Smooth muscle cell (in vitro differentiated cells): ENCODE data around the gene CACNA1E. TPM values are rescaled to one million over a fixed set of nuclear protein-coding genes. Genes with fewer than 3 reads are reported as not detected.

Source experiments
- DNase-seq: peaks from one replicate; lab custom pipeline; 2025; ENCODE audit not compliant: unreplicated experiment; lab: John Stamatoyannopoulos, UW
- H2AFZ ChIP-seq: fragments of 200-600 bp; sonication (generic); 2 replicates; pipeline ENCODE4 v1.6.0; 2016; ENCODE audit warnings: antibody characterized with exemption, low read depth, mild to moderate bottlenecking
- H3F3A ChIP-seq: fragments of 200-600 bp; sonication (generic); 2 replicates; pipeline ENCODE4 v1.6.0; 2017; ENCODE audit warnings: antibody characterized with exemption, low read depth
- H3K27ac ChIP-seq: fragments of 200-600 bp; sonication (generic); 2 replicates; pipeline ENCODE4 v1.5.1; 2016; ENCODE audit warnings: low read depth, mild to moderate bottlenecking
- H3K27me3 ChIP-seq: fragments of 200-600 bp; sonication (generic); 2 replicates; pipeline ENCODE4 v1.6.1; 2016; ENCODE audit warnings: low read depth, mild to moderate bottlenecking
- H3K36me3 ChIP-seq: fragments of 200-600 bp; sonication (generic); 2 replicates; pipeline ENCODE4 v1.5.1; 2016; ENCODE audit warnings: low read depth
- H3K4me1 ChIP-seq: fragments of 200-600 bp; sonication (generic); 2 replicates; pipeline ENCODE4 v1.5.1; 2016; ENCODE audit warnings: low read depth
- H3K4me2 ChIP-seq: fragments of 200-600 bp; sonication (generic); 2 replicates; pipeline ENCODE4 v1.6.0; 2016; ENCODE audit warnings: mild to moderate bottlenecking
- H3K4me3 ChIP-seq: fragments of 200-600 bp; sonication (generic); 2 replicates; pipeline ENCODE4 v1.5.1; 2016; ENCODE audit warnings: mild to moderate bottlenecking
- H3K79me2 ChIP-seq: fragments of 200-600 bp; sonication (generic); 2 replicates; pipeline ENCODE4 v1.6.0; 2016; ENCODE audit warnings: low read depth, mild to moderate bottlenecking
- H3K9ac ChIP-seq: fragments of 200-600 bp; sonication (generic); 2 replicates; pipeline ENCODE4 v1.6.0; 2016; ENCODE audit warnings: low read depth
- H3K9me3 ChIP-seq: fragments of 200-600 bp; sonication (generic); replicated peaks from 2 replicates; pipeline ENCODE4 v1.5.1; 2016; ENCODE audit warnings: low read depth
- H4K20me1 ChIP-seq: fragments of 200-600 bp; sonication (generic); 2 replicates; pipeline ENCODE4 v1.6.0; 2016; ENCODE audit warnings: low read depth
- WGBS: methylation state at CpG from one replicate; pipeline ENCODE4 v1.1.7; 2016; ENCODE audit warnings: low lambda C conversion rate; 5-methylcytosine and 5-hydroxymethylcytosine counted together
- polyA plus RNA-seq: library from polyadenylated mRNA; unstranded; fragments of >200 nt; fragmentation: Nextera tagmentation; extraction: Ambion mirVana; gene quantifications from 2 replicates; pipeline ENCODE4 v1.2.1, GENCODE V29; 2016
- total RNA-seq: library from RNA; depleted of rRNA; stranded (reverse); fragments of >200 nt; gene quantifications from 2 replicates; pipeline ENCODE4 v1.2.3, GENCODE V29; 2014
- TF ChIP-seq, protein P1 (sequence below): fragments of 200-600 bp; sonication (generic); IDR thresholded peaks from 2 replicates; pipeline ENCODE4 v1.5.1; 2017; ENCODE audit warnings: borderline replicate concordance, mild to moderate bottlenecking, antibody characterized with exemption; ENCODE audit not compliant: insufficient read depth, poor library complexity, severe bottlenecking

The CACNA1E gene
- total and polyA plus RNA-seq, 2 experiments from 2014 or later = not detected

DNA sequence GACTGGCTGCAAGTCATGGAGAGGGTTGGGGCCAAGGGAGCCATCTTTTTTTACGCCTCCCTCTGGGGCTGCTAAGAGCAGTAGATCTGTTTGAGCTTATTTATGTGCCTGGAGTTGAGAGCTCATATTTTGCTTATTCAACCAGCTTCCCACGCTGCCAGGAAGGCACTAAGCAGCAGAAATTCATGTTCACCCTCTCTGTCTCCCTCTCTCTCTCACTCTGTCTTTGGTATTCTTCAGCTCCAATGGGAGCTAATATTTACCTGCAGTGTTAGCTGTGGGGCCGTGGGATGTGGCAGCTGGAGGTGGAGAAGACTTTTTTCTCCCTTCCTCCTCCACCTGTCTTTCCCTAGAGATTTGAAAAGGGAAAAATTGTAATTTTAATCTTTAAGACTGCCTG, 26.8 kb upstream of the CACNA1E start:
- H3K27me3 ChIP-seq = no peaks in the 10 kb centered on the region
- no peak overlapping the region for H3K9ac ChIP-seq
- no peaks in the 10 kb centered on the region for H3K36me3 ChIP-seq
- no peaks in the 10 kb centered on the region for H4K20me1 ChIP-seq
- H2AFZ ChIP-seq = no peak overlapping the region
- H3K79me2 ChIP-seq = no peaks in the 10 kb centered on the region
- no peaks in the 10 kb centered on the region for H3F3A ChIP-seq
- H3K4me3 ChIP-seq = no peak overlapping the region
- TF ChIP-seq, protein P1, sequence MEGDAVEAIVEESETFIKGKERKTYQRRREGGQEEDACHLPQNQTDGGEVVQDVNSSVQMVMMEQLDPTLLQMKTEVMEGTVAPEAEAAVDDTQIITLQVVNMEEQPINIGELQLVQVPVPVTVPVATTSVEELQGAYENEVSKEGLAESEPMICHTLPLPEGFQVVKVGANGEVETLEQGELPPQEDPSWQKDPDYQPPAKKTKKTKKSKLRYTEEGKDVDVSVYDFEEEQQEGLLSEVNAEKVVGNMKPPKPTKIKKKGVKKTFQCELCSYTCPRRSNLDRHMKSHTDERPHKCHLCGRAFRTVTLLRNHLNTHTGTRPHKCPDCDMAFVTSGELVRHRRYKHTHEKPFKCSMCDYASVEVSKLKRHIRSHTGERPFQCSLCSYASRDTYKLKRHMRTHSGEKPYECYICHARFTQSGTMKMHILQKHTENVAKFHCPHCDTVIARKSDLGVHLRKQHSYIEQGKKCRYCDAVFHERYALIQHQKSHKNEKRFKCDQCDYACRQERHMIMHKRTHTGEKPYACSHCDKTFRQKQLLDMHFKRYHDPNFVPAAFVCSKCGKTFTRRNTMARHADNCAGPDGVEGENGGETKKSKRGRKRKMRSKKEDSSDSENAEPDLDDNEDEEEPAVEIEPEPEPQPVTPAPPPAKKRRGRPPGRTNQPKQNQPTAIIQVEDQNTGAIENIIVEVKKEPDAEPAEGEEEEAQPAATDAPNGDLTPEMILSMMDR = no peak
- 75% methylated on average over 3 of the region's 3 CpGs for WGBS
- no peak for DNase-seq
- H3K9me3 ChIP-seq = no peaks in the 10 kb centered on the region
- peaks cover 4% of the 10 kb centered on the region for H3K4me1 ChIP-seq
- no peak overlapping the region for H3K4me2 ChIP-seq
- no peak overlapping the region for H3K27ac ChIP-seq

DNA sequence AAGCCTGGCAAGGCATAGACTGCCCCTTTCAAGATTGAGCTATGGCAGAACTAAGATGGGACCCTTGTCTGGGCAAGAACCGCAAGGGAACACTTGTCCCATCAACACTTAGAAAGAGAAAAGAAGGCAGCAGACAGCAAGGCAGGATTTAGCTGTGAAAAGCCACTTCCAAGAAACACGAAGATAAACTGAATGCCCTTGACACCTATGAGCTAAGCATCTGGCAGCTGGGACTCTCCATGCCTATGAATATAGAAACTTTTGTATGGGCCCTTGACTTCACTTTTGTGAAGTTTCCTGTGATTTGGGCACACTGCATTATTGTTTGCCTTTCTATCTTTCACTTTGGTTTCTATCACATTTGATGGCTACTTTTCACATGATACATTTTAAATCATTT, 24.9 kb upstream of the CACNA1E start:
- Histone ChIP-seq H3K9me3 (no peaks in the 10 kb centered on the region), H3K9ac (no peak overlapping the region), H2AFZ (no peak overlapping the region), H3K79me2 (no peaks in the 10 kb centered on the region), H3F3A (no peaks in the 10 kb centered on the region), H3K27me3 (peaks cover 9% of the 10 kb centered on the region), H3K4me3 (no peak overlapping the region), H3K36me3 (no peaks in the 10 kb centered on the region), H4K20me1 (no peaks in the 10 kb centered on the region), H3K4me2 (no peak overlapping the region), H3K4me1 (no peaks in the 10 kb centered on the region), H3K27ac (no peak overlapping the region)
- no peak for DNase-seq
- TF ChIP-seq, protein P1 = no peak
- 72% methylated on average over 2 of the region's 2 CpGs for WGBS

DNA sequence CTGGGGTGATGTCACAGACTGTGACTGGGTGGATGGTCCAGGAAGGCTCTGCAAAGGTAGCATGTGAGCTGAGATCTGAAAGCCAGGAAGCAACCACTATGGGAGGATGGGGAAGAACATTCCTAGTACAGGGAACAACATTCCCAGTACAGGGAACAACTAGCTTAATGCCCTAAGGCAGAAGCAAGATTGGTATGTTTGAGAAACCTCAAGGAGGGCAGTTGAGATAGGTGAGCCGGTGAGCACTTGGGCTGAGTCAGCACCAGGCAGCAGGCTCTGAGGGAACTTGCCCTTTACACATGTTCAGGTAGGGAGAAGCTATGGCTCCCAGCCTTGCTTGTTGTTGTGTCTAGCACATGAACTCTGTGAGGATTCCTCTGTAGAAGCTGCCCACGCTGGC, 24.2 kb upstream of the CACNA1E start:
- TF ChIP-seq, protein P1 = no peak

DNA sequence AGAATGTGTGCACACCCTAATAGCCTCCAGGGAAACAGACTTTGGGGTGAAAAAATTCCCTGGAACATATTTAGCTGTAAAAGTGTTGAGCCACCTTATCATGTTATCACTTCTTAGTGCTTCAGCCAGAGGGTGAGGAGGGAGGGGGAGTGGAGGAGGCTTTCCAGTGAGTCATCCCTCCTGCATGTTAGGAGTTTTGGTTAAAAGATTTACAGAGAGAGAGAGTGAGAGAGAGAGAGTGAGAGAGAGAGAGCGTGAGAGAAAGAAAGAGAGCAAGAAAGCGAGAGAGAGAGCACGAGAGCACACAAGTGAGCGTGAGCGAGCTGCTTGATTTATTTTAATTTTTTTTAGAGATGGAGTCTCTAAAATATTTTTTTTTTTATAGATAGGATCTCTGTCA, 13.5 kb upstream of the CACNA1E start:
- no peak for DNase-seq
- H3K4me1 ChIP-seq = no peaks in the 10 kb centered on the region
- H3K79me2 ChIP-seq = no peaks in the 10 kb centered on the region
- H3K27ac ChIP-seq = no peak overlapping the region
- TF ChIP-seq, protein P1 = no peak
- no peak overlapping the region for H3K9ac ChIP-seq
- H2AFZ ChIP-seq = no peak overlapping the region
- no peaks in the 10 kb centered on the region for H4K20me1 ChIP-seq
- H3K9me3 ChIP-seq = no peaks in the 10 kb centered on the region
- H3K4me3 ChIP-seq = no peak overlapping the region
- peak overlapping the region; percentile 72 for H3K4me2 ChIP-seq
- no peaks in the 10 kb centered on the region for H3F3A ChIP-seq
- 19% methylated on average over 5 of the region's 5 CpGs for WGBS
- no peaks in the 10 kb centered on the region for H3K36me3 ChIP-seq
- peaks cover 14% of the 10 kb centered on the region for H3K27me3 ChIP-seq

More for the DNA sequence above, 24.2 kb upstream of the CACNA1E start:
- no peak overlapping the region for H3K27ac ChIP-seq
- H3K4me2 ChIP-seq = no peak overlapping the region
- H3K79me2 ChIP-seq = no peaks in the 10 kb centered on the region
- no peak overlapping the region for H3K9ac ChIP-seq
- no peaks in the 10 kb centered on the region for H3K4me1 ChIP-seq
- 68% methylated on average over 2 of the region's 2 CpGs for WGBS
- no peaks in the 10 kb centered on the region for H3K9me3 ChIP-seq
- no peak overlapping the region for H3K4me3 ChIP-seq
- no peaks in the 10 kb centered on the region for H3F3A ChIP-seq
- H2AFZ ChIP-seq = no peak overlapping the region
- no peaks in the 10 kb centered on the region for H3K36me3 ChIP-seq
- no peaks in the 10 kb centered on the region for H4K20me1 ChIP-seq
- no peak for DNase-seq
- peaks cover 9% of the 10 kb centered on the region for H3K27me3 ChIP-seq
